ENCODE data around the gene HOXB1. TPM values are rescaled to one million over a fixed set of nuclear protein-coding genes. Genes with fewer than 3 reads are reported as not detected.
A peak's percentile ranks its signal among the peaks of the same experiment; 100 is the strongest.
"Not testable (repeated sequence)": the region's sequence is repeated elsewhere in the genome, so short reads cannot be mapped to it uniquely, and the experiment has no call there.

The HOXB1 gene
- total RNA-seq, 1 donor from 2014 or later: 0.96 TPM

DNA sequence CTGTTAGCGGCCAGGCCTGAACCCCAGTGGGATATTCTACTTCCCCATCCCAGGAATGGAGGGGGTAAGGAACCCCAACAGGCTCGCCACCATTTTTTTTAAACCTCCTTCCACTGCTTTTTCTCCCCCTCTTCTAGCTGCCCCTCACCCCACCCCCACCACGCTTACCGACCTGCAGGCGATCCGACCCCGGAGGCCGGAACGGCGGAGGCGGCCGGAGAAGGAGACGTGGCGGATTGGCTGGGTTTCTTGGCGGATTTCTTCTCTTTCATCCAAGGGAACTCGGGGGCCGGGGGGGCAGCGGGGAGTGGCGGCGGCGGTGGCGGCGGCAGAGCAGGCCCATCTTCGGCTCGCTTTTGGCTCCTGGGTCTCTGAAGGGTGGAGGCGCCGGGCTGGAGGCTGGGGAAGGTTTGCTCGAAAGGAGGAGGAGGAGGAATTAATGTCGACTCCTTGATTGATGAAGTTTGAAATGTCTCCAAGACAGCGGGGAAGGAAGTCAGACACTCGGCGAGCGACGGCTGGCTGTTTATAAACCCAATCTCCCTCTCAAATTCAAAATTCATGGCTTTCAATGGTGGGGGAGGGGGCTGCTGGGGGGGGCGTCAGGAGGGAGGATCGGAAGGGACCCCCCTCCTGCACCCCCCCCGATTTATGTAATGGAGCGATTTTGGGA lies 13.7 kb upstream of the HOXB1 start:
- peak; percentile 90 for DNase-seq (ENCODE audit: low spot score)

DNA sequence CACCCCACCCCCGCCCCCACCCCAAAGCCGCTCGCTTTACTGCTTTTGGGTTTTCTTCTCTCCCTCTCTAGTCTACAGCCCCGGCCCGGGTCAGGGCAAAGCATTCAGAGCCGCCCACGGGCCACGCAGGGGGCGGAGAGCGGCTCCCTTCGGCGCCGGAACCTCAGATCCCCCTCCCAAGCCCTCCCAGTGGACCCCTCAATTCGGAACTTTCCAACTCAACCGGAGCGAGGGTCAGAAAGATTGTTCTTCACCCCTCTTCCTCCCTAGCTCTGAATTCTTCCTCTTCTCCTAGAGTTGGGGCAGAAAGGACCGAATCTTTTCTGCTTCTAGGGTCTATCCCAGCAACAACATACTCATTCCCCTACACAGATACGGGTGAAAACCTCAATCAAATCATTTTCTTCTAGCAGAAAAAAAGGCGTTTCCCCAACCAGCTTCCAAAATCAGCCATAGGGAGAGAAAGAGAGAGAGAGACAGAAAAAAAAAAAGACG lies 13.1 kb upstream of the HOXB1 start:
- no peak for DNase-seq (ENCODE audit: low spot score)

DNA sequence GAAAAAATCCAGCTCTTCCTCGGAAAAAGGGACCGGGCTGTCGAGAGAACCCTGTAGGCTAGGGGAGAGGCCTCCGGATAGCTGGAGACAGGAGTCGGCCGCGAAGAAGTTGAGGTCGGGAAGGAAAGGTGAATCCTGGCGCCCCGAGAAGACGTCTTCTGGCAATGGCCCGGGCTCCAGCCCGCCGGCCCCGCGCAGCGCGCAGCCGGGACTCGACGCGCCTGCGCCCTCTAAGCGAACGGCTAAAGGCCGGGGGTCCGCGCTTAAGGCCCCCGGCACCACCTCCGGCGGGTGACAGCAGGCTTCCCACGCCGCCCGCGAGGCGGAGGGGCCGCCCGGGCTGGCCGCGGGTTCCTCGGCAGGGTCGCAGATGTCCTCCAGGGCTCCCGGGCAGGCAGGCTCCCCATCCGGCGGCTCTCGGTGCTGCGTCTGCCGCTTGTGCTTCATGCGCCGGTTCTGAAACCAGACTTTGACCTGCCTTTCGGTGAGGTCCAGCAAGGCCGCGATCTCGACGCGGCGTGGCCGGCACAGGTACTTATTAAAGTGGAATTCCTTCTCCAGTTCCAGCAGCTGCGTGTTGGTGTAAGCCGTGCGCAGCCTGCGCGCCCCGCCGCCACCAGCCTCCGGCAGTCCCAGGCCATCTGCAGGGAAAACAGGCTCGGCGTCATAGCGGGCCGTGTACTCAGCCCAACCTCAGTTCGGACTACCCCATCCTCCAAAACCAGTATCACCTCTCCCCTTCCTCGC lies 12.5 kb upstream of the HOXB1 start:
- DNase-seq (ENCODE audit: low spot score): peak; percentile 58

DNA sequence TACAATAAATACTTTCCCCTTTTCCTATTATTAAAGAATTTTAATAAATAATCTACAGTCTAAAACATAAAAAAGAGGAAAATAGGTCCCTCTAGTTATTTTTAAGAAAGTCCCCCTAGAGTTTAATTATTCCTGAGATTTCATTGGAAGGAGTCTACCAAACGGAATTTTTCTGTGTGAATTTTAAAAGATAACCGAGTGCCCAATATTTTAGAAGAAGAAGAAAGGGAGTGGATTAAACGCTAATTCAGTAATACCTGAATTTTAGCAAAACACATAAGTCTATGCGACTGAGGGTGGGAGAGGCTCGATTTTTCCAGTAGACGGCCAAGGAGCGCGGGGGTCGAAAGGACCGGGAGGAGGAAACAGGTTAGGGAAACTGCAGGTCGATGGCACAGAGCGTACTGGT lies 11.9 kb upstream of the HOXB1 start:
- DNase-seq (ENCODE audit: low spot score): no peak

DNA sequence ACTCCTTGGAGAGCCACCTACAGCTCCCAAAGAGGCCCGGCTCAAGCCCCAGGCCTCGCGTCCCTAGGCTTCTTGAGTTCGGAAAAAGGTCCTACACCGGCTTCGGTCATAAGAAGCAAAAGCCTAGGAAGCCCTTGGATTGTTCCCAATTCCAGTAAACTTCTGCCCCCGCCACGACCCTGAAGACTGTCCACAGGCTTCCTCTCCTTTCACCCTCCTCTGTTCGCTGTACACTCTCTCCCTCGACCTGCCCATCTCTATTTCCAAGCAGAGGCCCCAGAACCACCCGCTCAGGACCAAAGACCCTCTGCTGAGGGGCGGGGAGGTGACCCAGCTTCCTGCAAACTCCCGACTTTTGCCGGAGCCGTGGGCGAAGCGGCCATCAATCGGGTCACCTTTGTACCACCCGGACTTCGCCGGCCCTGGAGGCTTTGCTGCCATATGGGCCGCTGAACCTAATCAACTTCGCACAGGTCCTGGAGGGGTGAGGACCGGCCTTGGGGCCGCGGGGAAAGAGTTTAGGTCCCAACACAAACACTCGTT lies 11.4 kb upstream of the HOXB1 start:
- peak; percentile 35 for DNase-seq (ENCODE audit: low spot score)

DNA sequence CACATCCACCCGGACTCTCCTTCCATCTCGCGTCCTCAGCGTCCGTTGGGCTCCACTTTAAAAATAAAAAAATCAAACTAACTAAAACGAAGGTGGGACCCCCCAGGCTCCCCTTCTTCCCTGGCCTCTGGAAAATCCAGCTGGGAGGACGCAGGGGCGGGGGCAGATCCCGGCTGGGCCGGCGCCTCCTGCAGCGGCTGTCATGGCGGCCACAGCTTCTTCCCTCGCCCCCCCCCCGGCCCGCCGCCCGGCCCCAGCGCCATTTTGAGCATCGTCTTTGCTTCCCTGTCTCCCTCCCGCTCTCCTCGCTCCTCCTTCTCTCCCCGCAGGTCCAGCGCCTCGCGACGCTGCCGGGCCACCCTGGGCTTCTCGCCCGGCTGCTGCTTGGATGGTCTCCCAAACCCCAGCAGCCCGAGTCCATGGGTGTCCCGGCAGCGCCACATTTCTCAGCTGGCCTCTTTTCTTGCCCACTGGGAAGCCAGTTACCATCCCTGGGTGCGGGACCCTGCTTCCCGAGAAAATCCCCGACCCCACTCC lies 10.8 kb upstream of the HOXB1 start:
- DNase-seq (ENCODE audit: low spot score): peak; percentile 78

DNA sequence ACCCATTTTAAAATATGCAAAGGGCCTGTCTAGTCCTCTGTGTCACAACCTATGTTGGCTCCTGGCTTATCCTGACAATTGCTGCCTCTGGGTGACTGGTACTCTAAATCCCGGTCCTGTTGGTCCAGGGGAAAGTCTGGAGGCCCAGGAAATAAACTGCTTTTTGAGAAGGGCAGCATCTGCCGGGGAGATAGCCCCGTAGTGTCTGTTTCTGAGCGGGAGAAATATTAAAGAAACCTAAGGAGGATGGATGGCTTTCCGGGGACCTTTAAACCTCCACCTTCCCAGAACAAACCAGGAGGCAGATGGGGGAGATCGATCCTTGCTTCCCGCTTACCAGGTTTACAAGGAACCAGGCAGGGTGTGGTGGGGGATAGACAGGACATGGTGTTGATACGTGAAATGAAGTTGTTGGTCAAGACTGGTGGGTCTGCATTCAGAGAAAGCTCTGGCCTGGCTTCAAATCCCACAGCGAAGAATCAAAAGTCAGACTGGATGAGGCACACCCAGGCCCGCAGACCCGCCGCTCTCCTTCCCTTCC lies 10.3 kb upstream of the HOXB1 start:
- DNase-seq (ENCODE audit: low spot score): no peak

DNA sequence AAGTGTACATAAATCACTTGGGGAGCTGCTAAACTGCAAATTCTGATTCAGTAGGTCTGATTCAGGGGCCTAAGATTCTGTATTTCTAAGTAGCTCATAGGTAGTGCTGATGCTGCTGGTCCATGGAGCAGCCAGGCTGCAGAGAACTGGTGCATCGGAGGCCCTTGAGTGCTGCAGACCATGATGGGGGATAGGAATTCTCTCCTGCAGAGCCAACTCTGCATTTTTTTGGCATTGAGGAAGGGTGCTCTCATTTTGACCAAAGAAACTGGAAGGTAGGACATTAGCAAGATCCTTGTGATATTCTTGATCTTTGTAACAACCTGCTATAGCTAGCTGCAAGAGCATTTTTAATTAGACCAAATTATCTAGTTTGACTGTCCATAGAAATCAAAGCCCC lies 9.4 kb upstream of the HOXB1 start:
- DNase-seq (ENCODE audit: low spot score): no peak

DNA sequence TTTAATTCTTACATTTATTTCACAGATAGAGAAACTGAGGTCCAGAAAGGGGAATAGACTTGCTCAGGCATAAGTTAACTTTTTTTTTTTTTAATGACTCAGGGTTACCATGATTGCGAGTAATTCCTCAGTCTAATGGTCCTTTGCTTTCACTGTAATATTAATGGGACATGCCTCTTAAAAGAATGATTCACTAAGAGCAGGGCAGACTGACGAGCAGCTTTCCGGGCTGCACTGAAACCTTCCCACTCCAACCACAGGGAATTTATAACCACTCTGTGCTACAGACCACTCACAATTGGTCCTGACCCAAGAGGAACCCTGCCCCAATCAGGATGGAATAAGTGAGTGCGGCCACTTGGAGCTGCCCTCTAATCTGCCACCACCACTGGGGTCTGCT lies 8.4 kb upstream of the HOXB1 start:
- DNase-seq (ENCODE audit: low spot score): no peak

DNA sequence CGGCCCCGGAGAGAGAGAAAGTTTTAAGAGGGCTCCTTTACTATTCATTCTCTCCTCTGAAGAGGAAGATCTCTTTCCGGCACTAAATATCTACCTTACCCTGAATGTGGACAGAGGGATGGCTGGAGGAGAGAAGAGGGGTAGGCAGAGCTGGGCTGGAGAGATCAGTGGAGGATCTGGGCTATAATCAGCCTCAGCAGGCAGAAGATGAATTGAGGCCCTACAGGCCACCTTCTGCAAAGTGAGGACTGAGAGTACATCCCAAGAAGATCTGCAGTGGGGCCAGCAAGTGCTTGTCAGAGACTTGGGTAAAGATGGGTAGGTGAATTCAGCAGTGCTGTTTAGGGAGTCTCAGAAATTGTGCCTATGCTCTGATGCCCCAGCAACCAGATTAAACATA lies 6.5 kb upstream of the HOXB1 start:
- no peak for DNase-seq (ENCODE audit: low spot score)

DNA sequence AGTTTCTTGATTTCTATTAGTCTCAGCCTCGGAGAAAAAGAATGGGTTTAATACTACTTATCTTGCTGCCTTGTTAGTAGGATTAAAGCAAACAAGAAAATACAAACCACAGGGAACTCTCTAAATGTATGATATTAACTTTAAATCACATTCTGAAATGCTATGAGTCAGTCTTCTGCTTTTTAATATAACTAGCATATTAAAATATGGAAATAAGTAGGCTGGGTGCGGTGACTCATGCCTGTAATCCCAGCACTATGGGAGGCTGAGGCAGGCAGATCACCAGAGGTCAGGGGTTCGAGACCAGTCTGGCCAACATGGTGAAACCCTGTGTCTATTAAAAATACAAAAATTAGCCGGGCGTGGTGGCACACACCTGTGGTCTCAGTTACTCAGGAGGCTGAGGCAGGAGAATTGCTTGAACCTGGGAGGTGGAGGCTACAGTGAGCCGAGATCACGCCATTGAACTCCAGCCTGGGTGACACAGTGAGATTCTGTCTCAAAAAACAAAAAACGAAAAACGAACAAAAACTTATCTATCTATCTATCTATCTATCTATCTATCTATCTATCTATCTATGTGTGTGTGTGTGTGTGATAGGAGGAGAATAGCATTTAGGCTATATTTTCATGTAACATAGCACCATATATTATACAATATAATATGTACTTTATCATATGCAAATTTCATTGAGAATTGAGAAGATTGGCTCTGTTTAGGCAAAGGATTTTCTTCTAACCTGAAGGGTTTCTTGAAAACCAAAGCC lies 5.2 kb upstream of the HOXB1 start:
- not testable (repeated sequence) for DNase-seq (ENCODE audit: low spot score)

DNA sequence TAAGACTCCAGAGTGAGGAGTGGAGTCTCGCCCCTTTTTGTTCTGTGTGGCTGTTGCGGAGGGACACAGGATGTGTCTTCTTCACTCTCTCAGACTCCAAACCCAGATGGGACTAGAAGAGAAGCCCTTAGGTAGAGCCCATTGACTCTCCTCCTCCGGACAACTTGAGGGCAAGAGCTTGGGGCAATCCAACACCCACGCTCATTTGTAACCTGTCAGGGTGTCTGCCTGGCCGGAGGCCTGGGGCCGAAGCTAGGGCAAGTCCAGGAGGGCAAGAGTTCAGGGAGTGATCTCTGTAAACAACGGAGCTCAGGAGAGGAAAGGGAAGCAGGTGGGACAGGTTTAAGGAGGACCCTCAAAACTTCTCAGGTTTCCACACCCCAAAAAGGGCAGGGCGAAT lies 1.4 kb upstream of the HOXB1 start:
- no peak for DNase-seq (ENCODE audit: low spot score)

DNA sequence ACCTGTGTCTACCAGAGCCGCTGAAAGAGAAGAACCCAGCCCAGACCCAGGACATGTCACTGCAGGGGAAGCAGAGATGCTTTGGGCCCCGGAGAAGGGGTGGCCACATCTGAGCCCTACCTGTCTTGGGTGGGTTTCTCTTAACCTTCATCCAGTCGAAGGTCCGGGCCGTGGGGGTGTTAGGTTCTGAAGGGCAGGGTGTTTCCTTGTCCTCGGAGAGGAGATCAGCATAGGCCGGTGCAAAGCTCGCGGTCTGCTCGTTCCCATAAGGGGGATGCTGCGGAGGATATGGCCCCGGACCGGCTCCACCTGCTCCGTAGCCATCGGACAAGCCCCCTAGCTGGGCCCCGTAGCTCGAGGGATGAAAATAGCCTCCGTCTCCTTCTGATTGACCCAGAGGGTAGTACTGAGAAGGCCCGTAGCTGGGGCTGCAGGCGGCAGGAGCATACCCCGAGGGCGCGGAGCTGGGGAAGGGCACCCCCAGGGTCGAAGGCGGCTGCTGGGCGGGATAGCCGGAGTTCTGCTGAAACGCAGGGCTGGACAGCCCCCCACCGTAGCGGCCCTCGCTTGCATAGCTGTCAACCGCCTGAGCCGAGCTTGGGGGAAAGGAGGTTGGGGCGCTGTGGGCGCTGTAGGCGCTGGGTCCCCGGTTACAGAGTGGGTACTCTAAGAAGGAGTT lies 464 bp downstream of the HOXB1 start:
- DNase-seq (ENCODE audit: low spot score): no peak

DNA sequence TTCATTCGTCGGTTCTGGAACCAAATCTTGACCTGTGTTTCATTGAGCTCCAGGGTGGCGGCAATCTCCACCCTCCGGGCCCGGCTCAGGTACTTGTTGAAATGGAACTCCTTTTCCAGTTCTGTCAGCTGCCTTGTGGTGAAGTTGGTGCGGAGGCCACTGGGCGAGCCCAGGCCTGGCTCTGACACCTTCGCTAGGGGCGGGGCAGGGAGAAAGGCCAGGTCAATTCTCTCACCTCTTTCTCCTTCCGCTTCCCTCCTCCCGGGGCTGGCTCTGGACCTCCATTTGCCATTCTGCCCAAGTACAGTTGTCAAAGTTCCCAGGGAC lies 1.2 kb downstream of the HOXB1 start:
- no peak for DNase-seq (ENCODE audit: low spot score)

DNA sequence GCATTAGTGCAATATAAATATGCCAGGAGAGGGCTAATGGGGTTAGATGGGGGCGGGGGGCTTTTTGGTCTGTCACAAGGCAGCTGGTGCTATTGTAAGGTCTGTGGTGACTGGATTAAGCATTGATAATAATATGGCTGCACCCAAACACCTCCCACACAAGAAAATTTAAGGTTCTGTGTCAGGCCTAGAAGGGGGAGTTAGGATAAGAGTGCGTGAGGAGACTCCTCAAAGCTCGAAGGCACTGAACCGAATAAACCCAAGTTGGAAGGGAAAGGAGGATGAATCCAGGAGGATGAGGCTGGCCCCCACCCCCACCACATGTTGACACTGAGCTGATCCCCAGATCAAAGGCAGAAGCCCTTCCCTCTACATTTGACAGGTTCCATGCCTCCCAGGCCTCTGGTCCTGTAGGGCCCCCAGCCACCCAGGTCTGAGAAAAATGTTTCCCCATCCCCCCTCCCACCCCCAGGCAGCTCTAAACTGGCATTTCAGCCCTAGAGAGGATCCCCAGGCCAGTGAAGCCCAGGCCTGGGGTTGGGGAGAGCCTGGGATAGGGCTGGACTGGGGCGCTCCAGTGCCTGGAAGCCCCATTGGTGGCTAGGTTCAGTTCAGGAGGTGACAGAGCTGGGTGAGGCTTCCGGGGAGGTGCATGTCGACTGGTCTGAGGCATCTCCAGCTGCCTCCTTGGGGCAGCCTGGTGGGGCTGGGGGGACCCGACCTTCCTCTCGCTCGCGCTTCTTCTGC lies 1.7 kb downstream of the HOXB1 start:
- peak; percentile 33 for DNase-seq (ENCODE audit: low spot score)

DNA sequence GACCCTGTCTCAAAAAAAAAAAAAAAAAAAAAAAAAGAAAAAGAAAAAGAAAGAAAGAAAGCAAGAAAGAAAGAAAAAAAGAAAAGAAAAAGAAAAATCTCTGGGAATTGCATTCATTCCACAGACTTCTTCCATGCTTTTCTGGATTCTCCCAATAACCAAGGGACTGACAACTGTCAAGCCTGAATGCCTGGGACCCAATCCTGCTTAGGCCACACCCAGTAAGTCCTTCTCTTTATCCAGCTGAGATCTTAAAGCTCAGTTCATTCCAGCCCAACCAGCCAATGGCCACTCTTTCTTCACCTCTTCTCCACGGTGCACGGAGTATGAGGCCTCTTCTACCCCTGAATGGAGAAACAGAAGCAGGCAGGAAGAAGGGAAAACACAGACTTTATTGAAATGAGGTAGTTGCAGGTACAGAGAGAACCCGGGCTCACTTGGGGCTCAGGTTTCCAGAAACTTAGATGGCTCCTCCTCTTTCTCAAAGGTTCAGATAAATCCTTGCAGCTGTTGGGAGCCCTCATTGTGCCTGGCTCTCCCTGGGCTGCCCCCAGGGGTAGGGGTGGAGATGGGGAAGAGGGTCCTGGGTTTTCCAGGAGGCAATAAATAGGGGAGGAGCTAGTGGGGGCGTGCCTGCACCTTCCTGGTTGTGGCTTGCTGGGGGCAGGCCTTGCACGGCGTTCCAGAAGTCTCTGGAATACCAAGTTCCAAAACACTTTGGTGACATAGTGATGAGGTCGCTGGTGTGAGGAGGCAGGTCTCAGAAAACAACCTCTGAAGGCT lies 2.5 kb downstream of the HOXB1 start:
- no peak for DNase-seq (ENCODE audit: low spot score)

DNA sequence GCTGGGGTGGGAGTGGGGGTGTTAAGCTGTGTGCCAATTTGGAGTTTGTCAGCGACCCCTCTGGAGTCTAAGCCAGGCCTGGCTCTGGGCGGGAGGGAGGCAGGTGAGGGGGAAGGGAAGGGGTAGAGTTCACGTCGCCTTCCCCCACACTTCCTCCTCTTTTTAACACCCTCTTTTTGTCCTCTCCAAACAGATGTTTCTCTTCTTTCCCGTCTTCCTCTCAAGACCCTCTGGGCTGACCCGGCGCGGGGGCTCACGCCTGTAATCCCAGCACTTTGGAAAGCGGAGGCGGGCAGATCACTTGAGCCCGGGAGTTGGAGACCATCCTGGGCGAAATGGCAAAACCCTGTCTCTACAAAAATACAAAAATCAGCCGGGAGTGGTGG lies 3.3 kb downstream of the HOXB1 start:
- DNase-seq (ENCODE audit: low spot score): no peak

DNA sequence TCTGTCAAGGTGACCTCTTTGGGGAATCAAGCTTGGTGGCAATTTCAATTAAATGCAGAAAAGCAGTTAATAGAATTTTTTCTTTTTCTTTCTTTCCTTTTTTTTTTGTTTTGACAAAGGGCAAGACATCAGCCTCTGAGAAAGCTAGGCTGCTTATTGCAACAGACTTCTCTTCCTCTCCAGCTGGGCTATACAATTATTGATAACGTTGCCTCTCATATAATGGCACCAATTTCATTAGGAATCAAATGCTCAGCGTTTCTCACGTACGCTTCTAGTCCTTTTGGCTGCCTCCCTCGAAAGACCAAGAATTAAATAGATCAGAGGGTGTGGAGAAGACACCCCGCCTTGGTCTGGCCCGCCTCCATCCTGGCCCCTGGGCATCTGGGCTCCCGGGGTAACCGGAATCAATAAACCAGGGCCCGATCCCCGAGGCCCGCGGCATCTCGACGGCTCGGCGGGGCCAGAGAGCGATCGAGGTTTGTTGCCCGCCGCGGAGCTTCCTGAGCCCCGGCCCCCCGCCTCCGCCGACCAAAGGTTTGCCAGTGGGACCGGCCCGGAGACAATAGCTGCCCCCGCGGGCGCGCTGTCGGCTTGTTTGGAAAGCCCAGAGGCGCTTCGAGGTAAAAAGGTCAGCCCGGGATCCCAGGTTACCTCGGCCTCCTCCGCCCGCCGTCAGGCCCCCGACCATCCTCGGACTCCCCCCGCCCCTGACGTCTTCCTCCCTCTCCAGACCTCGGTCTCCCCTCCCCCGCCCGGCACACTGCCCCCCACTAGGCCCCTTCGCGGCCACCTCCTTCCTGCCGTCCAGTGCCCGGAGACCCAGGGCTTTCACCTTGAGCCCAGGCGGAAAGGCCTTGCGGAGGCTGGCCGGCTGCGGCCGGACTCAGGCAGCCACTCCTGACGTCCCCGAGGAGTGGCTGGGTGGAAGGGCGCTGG lies 3.9 kb downstream of the HOXB1 start:
- no peak for DNase-seq (ENCODE audit: low spot score)

DNA sequence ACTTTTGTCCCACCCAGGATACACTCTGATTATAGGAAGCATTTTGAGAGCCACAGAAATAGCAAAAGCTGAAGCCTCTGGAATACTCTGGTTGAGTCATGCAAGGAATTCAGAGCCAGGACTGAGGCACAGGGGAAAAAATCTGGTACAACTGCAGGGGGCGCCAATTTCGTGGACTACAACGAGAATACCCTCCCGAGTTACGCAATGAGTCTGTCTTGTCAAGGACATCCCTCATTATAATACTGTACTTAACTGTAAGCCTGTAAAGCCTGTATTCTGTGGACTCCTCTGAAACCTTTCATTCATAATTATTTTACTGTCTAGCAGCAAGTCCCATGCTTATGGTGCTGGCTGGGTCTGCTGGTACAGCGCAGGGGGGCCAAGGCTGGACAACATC lies 7.8 kb downstream of the HOXB1 start:
- peak; percentile 68 for DNase-seq (ENCODE audit: low spot score)

All from umbilical cord (tissue), 2 donors.